ENCODE measurements around the gene BPHL. TPM values are rescaled to one million over a fixed set of nuclear protein-coding genes. Genes with fewer than 3 reads are reported as not detected.
"Not testable (repeated sequence)": the region's sequence is repeated elsewhere in the genome, so short reads cannot be mapped to it uniquely, and the experiment has no call there.

BPHL gene
- total and polyA plus RNA-seq, 7 donors, result 8.6 to 28.9 (median 11.0) TPM

GRCh38 chr6:3173636-3174089 is 55.2 kb downstream of the BPHL start:
- DNase-seq; H3K36me3 ChIP-seq; H3K27ac ChIP-seq; intact Hi-C loops (cut with DNase I); H3K4me1 ChIP-seq; H3K9me3 ChIP-seq; H3K4me3 ChIP-seq; H3K27me3 ChIP-seq: not testable (repeated sequence)
- WGBS, 2 donors, result 92 to 94% methylated on average over 11 of the region's 11 CpGs

GRCh38 chr6:3175715-3176402 is 57.3 kb downstream of the BPHL start:
- H3K4me3 ChIP-seq, result no peak overlapping the region
- WGBS, 2 donors, result 77 to 78% methylated on average over 11 of the region's 11 CpGs
- no peaks in the 10 kb centered on the region for H3K27me3 ChIP-seq
- H3K27ac ChIP-seq, result no peak overlapping the region
- intact Hi-C loops (cut with DNase I), result no loop called here
- no peak for DNase-seq
- TF ChIP-seq EP300 (IDR thresholded peaks at IDR 0.05) (no peak), POLR2AphosphoS5 (IDR thresholded peaks at IDR 0.05) (no peak)
- no peaks in the 10 kb centered on the region for H3K36me3 ChIP-seq
- H3K9me3 ChIP-seq, result no peaks in the 10 kb centered on the region
- H3K4me1 ChIP-seq, result no peaks in the 10 kb centered on the region

- no peak for DNase-seq
- intact Hi-C loops (cut with DNase I), result no loop called here
- Histone ChIP-seq H3K27ac (no peak overlapping the region), H3K9me3 (no peaks in the 10 kb centered on the region), H3K36me3 (no peaks in the 10 kb centered on the region), H3K27me3 (no peaks in the 10 kb centered on the region), H3K4me3 (no peak overlapping the region), H3K4me1 (no peaks in the 10 kb centered on the region)
- WGBS, 2 donors, result 88 to 91% methylated on average over 22 of the region's 22 CpGs
- TF ChIP-seq CTCF (IDR thresholded peaks at IDR 0.05) (no peak), POLR2AphosphoS5 (IDR thresholded peaks at IDR 0.05) (no peak)
Observed at GRCh38 chr6:3176562-3177355, 58.2 kb downstream of the BPHL start.

GRCh38 chr6:3178666-3179065 is 60.2 kb downstream of the BPHL start:
- H3K4me3 ChIP-seq; H3K27ac ChIP-seq; H3K27me3 ChIP-seq; H3K4me1 ChIP-seq; intact Hi-C loops (cut with DNase I); H3K36me3 ChIP-seq; H3K9me3 ChIP-seq; DNase-seq: not testable (repeated sequence)
- WGBS, 2 donors, result 33 to 83% methylated on average over 8 of the region's 8 CpGs

GRCh38 chr6:3179945-3180344 is 61.4 kb downstream of the BPHL start:
- intact Hi-C loops (cut with DNase I); H3K9me3 ChIP-seq; H3K27me3 ChIP-seq; H3K36me3 ChIP-seq; DNase-seq; H3K4me1 ChIP-seq: not testable (repeated sequence)
- 73% methylated on average over 5 of the region's 8 CpGs for WGBS, 2 donors
- Histone ChIP-seq H3K27ac (peak overlapping the region in 1 of 4 donors; percentile 52), H3K4me3 (peak overlapping the region in 3 of 4 donors; percentile 17 to 32 (median 27))

- no peak for DNase-seq
- TF ChIP-seq EP300 (IDR thresholded peaks at IDR 0.05) (no peak), POLR2AphosphoS5 (IDR thresholded peaks at IDR 0.05) (no peak), POLR2A (IDR thresholded peaks at IDR 0.05) (no peak), CTCF (IDR thresholded peaks at IDR 0.05) (no peak)
- no peaks in the 10 kb centered on the region for H3K27me3 ChIP-seq
- no peak overlapping the region for H3K4me3 ChIP-seq
- H3K27ac ChIP-seq, result no peak overlapping the region
- no peaks in the 10 kb centered on the region for H3K9me3 ChIP-seq
- no peaks in the 10 kb centered on the region for H3K4me1 ChIP-seq
- H3K36me3 ChIP-seq, result no peaks in the 10 kb centered on the region
- WGBS, 2 donors, result 79 to 88% methylated on average over 2 of the region's 2 CpGs
- intact Hi-C loops (cut with DNase I), result no loop called here
Observed at GRCh38 chr6:3181105-3181504, 62.6 kb downstream of the BPHL start.

Measured in sigmoid colon (tissue), 7 donors.